DMS153 (cell line): ENCODE results near the gene SRSF9.
"Not testable (repeated sequence)": the region's sequence is repeated elsewhere in the genome, so short reads cannot be mapped to it uniquely, and the experiment has no call there.

Source experiments
- DNase-seq: peaks from one replicate; lab custom pipeline; 2025; lab: John Stamatoyannopoulos, UW

Gene SRSF9

GRCh38 chr12:120447992-120448391, 21.6 kb downstream of the SRSF9 start:
- DNase-seq, result no peak

- DNase-seq, result not testable (repeated sequence)
Observed at GRCh38 chr12:120446844-120447178, 22.7 kb downstream of the SRSF9 start.

DNA sequence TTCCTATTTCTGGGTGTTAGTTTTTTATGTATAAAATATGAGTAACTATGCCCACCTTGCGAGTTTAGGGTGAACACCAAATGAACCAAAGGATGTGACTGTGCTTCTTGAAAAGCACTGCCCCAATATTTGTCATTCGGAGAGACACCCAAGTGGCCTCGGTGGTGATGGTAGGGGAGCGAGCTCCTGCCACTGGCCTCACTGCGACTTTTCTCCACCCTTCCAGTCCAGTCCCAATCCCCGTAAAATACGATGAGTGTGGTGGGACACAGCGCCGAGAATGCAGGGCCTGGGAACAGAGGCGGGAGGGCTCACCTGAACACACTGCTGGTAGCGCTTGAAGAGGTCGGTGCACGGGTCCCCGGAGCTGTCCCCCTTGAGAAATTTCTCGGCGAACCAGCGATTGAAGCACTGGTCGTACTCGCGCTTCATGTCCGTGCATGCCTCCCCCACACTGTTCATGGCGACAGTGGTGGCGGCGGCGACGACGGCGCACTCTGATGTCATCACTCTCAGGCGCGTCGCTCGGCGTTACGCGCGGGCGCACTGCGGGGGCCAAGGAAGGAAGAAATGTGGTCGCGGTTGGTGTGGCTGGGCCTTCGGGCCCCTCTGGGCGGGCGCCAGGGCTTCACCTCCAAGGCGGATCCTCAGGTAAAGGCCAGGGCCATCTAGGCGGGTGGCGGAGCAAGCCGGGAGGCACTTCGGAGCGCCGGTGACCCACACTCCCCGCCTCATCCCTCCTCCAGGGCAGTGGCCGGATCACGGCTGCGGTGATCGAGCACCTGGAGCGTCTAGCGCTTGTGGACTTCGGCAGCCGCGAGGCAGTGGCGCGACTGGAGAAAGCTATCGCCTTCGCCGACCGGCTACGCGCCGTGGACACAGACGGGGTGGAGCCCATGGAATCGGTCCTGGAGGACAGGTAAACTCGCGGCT, 23.4 kb downstream of the SRSF9 start, which contains the start of the genes GATC and TRIAP1:
Gene GATC (plus strand): TSS at position 534 of the 933 bp plus-strand sequence. CDS start 37 bp downstream, at position 571.
Gene TRIAP1 (minus strand): TSS at position 474 of the 933 bp plus-strand sequence. CDS start 12 bp downstream, at position 462.
- DNase-seq, result peak; percentile 44

- DNase-seq, result no peak
Observed at GRCh38 chr12:120444676-120445075, 24.9 kb downstream of the SRSF9 start.

GRCh38 chr12:120439646-120440247, 29.8 kb downstream of the SRSF9 start:
- DNase-seq, result no peak

DNA sequence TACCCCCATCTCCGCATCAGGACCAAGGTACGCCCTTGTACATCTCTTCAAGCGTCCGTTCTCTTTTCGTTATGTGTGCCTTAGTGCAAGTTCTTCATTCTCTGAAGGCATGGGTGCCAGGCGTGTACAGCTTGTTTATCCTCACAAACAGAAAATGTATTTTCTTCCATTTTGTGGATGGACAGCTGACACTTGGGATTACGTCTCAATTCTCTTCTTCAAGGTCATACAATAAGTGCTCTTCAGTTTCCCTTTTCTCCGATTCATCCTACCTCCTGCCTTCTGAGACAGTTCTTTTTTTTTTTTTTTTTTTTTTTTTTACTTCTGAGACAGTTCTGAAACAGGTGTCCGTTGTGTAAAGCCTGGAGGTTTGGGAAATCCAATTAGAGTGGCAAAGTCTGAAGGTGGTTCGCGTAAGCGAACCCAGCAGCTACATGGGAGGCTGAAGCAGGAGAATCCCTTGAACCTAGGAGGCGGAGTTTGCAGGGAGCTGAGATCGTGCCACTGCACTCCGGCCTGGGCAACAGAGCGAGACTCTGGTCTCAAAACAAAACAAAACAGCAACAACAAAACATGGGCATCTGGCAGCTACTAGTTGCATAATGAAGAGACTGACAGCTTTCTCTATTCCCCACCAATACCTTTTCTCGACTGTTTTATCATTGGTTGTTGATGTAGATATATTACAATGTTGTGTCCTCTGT, 30.9 kb downstream of the SRSF9 start:
- DNase-seq, result no peak

DNA sequence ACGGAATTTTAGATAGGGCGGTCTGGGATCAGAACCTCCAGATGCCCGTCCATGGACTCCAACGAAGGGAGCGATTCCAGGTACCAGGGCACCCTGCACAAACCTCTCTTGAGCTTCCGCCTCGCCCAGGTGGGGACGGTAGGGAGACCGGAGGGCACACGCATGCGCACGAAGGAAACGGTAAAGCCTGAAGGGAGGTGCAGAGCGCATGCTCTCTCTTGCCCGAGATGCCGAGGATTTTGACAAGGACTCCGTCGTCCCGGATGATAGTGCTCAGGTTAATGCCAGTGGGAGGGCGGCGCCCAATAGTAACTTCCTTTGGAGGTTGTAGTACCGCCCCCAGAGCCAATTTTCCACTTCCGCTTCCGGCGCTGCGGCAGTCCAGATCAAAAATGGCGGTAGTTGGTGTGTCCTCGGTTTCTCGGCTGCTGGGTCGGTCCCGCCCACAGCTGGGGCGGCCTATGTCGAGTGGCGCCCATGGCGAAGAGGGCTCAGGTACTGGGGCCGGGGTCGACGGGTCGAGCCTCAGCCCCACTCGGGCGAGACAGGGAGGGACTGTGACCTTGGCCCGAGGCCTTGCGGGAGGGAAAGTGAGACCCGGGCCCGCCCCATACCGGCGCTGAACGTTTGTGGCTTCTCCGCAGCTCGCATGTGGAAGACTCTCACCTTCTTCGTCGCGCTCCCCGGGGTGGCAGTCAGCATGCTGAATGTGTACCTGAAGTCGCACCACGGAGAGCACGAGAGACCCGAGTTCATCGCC, 31.6 kb downstream of the SRSF9 start, which contains the start of gene COX6A1:
Gene COX6A1 (plus strand): TSS at position 379 of the 760 bp plus-strand sequence. CDS start 14 bp downstream, at position 393.
- peak; percentile 100 for DNase-seq

DNA sequence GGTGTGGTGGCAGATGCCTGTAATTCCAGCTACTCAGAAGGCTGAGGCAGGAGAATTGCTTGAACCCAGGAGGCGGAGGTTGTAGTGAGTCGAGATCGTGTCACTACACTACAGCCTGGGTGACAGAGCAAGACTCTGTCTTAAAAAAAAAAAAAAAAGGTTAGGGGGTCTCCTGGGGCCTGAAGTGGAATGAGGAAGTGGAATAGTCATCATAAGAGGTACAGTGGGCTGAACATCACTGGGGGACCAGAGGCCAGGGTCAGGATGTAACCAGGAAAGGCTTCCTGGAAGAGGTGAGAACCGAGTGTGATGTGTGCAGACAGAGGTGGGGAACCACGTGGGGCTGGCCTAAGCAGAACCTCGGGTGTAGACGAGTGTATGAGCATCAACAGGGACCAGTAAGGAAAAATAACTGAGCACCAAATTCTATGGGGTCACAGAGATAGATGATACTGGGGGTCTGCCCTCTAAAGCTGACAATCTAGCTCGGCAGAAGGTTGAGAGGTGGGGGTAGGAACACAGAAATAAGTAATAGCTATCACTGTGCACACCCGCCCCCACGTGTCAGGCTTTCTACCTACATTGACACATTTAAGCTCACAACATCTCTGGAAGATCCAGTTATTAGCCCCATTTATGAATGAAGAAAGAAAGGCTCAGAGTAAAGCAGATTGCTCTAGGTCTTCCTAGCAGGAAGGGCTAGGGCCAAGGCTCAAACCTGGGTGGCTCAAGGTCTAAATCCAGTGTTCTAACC, 36.6 kb downstream of the SRSF9 start:
- no peak for DNase-seq

GRCh38 chr12:120429368-120429767, 40.2 kb downstream of the SRSF9 start:
- DNase-seq, result no peak

GRCh38 chr12:120428597-120429229, 40.8 kb downstream of the SRSF9 start:
- no peak for DNase-seq

DNA sequence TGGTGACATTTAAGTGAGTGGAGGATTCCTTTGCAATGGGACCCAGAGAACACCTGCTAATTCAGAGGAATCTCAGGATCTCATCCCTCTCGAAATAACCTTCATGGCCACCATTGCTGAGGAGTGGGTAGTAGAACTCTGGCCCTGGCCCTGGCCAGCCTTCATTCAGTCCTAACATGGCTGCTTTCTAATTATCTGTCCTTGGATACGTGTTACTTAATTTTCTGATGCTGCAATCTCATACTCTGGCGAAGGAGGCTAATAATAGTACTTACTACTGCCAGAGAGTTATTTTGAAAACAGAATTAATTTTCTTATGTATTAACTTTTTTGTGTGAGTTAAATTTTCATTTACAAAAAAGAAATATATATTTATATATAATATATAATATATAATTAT, 43.8 kb downstream of the SRSF9 start:
- no peak for DNase-seq

DNA sequence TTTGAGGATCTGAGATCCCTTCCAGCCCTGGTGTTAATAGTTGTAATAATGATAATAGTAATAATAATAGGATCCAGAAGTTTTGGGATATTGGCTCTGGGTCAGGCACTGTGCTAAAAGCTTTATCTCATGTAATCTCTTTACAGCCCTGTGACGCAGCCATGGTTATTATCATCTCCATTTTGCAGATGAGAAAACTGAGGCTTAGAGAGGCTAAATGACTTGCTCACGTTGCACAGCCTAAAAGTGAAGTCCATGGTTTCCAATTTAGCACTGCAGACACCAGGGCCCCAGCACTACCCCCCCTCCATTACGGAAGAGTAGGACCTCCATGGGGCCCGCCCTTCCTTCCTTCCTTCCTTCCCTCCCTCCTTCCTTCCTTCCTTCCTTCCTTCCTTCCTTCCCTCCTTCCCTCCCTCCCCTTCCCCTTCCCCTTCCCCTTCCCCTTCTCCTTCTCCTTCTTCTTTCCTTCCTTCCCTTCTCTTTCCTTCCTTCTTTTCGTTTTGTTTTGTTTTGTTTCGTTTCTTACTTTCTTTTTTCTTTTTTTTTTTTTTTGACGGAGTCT, 46.6 kb downstream of the SRSF9 start:
- no peak for DNase-seq

DNA sequence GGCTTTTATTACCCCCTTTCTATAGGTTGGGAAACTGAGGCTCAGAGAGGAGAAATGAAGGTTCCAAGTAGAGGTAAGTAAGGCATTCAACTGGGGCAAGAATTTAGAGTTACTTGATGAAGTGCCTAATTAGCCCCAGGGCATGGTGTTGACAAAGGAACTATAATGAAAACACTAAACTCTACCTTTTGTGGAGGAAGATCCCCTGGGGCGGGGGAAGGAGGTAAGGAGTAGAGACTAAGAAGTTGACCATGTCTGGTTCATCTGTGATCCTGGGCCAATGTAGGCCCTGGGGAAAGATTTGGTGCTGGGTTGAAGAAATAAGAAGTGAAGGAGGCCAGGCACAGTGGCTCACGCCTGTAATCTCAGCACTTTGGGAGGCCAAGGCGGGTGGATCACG, 47.8 kb downstream of the SRSF9 start:
- DNase-seq, result no peak

DNA sequence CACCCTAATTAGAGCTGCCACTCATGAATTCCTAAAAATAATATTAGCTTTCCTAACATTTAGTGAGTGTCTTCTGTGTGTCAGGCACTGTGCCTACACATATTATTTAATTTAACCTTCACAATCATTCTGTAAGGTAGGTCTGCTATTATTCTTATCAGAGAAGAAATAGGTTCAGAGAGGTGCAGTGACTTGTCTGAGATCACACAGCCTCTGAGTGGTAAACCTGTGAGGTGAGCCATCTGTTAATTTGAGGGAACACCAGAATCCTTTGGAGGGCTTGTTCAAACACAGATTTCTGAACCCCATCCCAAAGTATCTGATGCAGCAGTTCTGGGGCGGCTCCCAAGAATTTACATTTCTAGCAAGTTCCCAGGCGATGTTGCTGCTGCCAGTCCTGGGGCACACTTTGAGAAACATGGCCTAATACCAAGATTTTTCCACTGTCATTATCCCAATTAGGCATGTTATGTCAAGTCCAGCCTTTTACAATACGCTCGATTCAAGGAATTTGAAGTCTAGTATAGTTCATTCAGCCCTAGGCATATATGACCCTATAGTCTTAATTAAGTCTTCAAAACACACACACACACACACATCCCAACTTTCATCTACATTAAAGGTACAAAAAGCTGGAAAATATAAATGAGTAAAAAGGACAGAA, 51.5 kb downstream of the SRSF9 start:
- no peak for DNase-seq

- DNase-seq, result no peak
Observed at GRCh38 chr12:120416490-120417216, 52.9 kb downstream of the SRSF9 start.

DNA sequence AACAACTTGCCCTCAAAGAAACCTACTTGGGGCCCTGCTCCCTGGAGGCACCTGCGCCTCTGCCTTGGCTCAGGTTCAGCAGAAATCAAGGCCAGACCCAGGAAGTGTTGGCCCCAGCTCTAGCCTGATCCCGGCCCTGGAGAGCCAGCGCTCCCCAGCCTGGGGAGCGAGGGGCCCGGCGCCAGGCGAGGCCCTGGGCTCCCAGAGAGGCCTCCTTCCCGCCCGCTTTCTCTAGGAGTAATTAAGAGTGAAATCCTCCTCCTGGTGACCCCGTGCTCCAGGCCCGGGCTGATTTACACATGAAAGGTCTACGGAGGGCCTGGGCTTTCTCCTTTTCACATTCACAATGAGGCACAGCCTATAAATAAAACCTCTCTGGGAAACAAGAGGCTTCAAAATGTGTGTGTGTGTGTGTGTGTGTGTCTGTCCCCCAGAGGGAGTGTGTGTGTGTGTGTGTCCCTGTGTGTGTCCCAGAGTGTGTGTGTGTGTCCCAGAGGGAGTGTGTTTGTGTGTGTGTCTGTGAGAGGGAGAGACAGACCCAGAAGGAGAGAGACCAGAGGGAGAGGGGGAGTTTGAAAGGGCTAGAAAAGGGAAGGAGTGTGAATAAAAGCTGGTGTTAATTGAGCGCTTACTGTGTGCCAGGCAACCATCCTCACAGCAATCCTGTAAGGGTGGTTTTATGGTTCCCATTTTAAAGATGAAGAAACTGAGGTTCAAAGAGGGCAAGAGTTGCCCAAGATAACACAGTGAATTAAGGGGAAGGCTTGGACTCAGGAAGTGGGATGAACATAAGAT, 55.5 kb downstream of the SRSF9 start:
- peak; percentile 13 for DNase-seq

DNA sequence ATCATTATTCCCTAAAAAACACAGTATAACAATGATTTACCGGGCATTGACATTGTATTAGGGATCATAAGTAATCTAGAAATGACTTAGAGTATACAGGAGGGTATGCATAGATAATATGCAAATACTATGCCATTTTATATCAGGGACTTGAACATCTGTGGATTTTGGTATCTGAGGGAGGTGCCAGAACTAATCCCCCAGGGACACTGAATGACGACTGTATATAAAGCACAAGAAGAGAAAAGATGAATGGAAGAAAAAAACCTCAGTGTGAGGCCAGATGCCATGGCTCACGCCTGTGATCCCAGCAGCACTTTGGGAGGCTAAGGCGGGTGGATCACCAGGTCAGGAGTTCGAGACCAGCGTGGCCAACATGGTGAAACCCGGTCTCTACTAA, 57.1 kb downstream of the SRSF9 start:
- DNase-seq, result no peak
